Measurements from ENCODE around the gene TMEM108.

The TMEM108 gene

GRCh38 chr3:133412183-133413132 lies 374.3 kb downstream of the TMEM108 start:
- Mint-ChIP-seq H3K27me3 (peaks cover 21 to 36% of the 10 kb centered on the region in 2 donors), H3K27ac (no peak overlapping the region), H3K4me3 (no peak overlapping the region), H3K9me3 (no peaks in the 10 kb centered on the region), H3K36me3 (no peaks in the 10 kb centered on the region), H3K4me1 (peaks cover 0 to 3% of the 10 kb centered on the region in 2 donors)
- ATAC-seq (replicated peaks) (no peak), DNase-seq (no peak)

- Mint-ChIP-seq H3K27ac (no peak overlapping the region), H3K27me3 (peaks cover 29 to 36% of the 10 kb centered on the region in 2 donors), H3K36me3 (no peaks in the 10 kb centered on the region), H3K9me3 (no peaks in the 10 kb centered on the region), H3K4me3 (no peak overlapping the region), H3K4me1 (peaks cover 0 to 3% of the 10 kb centered on the region in 2 donors)
- no peak for ATAC-seq (replicated peaks)
- DNase-seq: no peak
Observed at GRCh38 chr3:133413161-133414020, 375.2 kb downstream of the TMEM108 start.

- DNase-seq (no peak), ATAC-seq (replicated peaks) (no peak)
- H3K36me3 Mint-ChIP-seq: no peaks in the 10 kb centered on the region
- H3K4me1 Mint-ChIP-seq: peaks cover 0 to 3% of the 10 kb centered on the region in 2 donors
- no peaks in the 10 kb centered on the region for H3K9me3 Mint-ChIP-seq
- peaks cover 32 to 38% of the 10 kb centered on the region in 2 donors for H3K27me3 Mint-ChIP-seq
- no peak overlapping the region for H3K27ac Mint-ChIP-seq
- H3K4me3 Mint-ChIP-seq: no peak overlapping the region
Observed at GRCh38 chr3:133414021-133414392, 375.8 kb downstream of the TMEM108 start.

- no peaks in the 10 kb centered on the region for H3K4me1 Mint-ChIP-seq
- no peak for ATAC-seq (replicated peaks)
- H3K27ac Mint-ChIP-seq: no peak overlapping the region
- peaks cover 43 to 44% of the 10 kb centered on the region in 2 donors for H3K27me3 Mint-ChIP-seq
- no peak for DNase-seq
- no peaks in the 10 kb centered on the region for H3K36me3 Mint-ChIP-seq
- H3K9me3 Mint-ChIP-seq: no peaks in the 10 kb centered on the region
- H3K4me3 Mint-ChIP-seq: no peak overlapping the region
Observed at GRCh38 chr3:133418361-133418760, 380.2 kb downstream of the TMEM108 start.

GRCh38 chr3:133419151-133419909 lies 381.1 kb downstream of the TMEM108 start:
- Mint-ChIP-seq H3K36me3 (no peaks in the 10 kb centered on the region), H3K4me3 (no peak overlapping the region), H3K9me3 (no peaks in the 10 kb centered on the region), H3K4me1 (peaks cover 4 to 9% of the 10 kb centered on the region in 2 donors), H3K27ac (no peak overlapping the region), H3K27me3 (peaks cover 44 to 45% of the 10 kb centered on the region in 2 donors)
- no peak for DNase-seq
- no peak for ATAC-seq (replicated peaks)

GRCh38 chr3:133424937-133425869 lies 387.0 kb downstream of the TMEM108 start:
- Mint-ChIP-seq H3K4me1 (peaks cover 5 to 21% of the 10 kb centered on the region in 2 donors), H3K27ac (peak overlapping the region; percentile 92), H3K36me3 (no peaks in the 10 kb centered on the region), H3K27me3 (peaks cover 20 to 38% of the 10 kb centered on the region in 2 donors), H3K4me3 (no peak overlapping the region), H3K9me3 (no peaks in the 10 kb centered on the region)
- DNase-seq (no peak), ATAC-seq (replicated peaks) (peak; percentile 64 to 69)

- H3K9me3 Mint-ChIP-seq: peaks cover 0 to 2% of the 10 kb centered on the region in 2 donors
- DNase-seq (no peak), ATAC-seq (replicated peaks) (peak in 1 of 2 donors; percentile 18)
- peaks cover 0 to 2% of the 10 kb centered on the region in 2 donors for H3K36me3 Mint-ChIP-seq
- H3K4me1 Mint-ChIP-seq: peaks cover 5 to 21% of the 10 kb centered on the region in 2 donors
- peaks cover 13 to 33% of the 10 kb centered on the region in 2 donors for H3K27me3 Mint-ChIP-seq
- H3K27ac Mint-ChIP-seq: peak overlapping the region; percentile 92
- no peak overlapping the region for H3K4me3 Mint-ChIP-seq
Observed at GRCh38 chr3:133425898-133426297, 387.7 kb downstream of the TMEM108 start.

GRCh38 chr3:133426721-133427120 lies 388.5 kb downstream of the TMEM108 start:
- H3K27me3 Mint-ChIP-seq: peaks cover 12 to 33% of the 10 kb centered on the region in 2 donors
- peaks cover 0 to 2% of the 10 kb centered on the region in 2 donors for H3K36me3 Mint-ChIP-seq
- H3K9me3 Mint-ChIP-seq: peaks cover 0 to 2% of the 10 kb centered on the region in 2 donors
- DNase-seq: no peak
- peak in 1 of 2 donors; percentile 34 for ATAC-seq (replicated peaks)
- H3K4me3 Mint-ChIP-seq: no peak overlapping the region
- no peak overlapping the region for H3K27ac Mint-ChIP-seq
- H3K4me1 Mint-ChIP-seq: peaks cover 5 to 21% of the 10 kb centered on the region in 2 donors

- ATAC-seq (replicated peaks): no peak
- Mint-ChIP-seq H3K27me3 (peaks cover 7 to 23% of the 10 kb centered on the region in 2 donors), H3K4me3 (no peak overlapping the region), H3K27ac (no peak overlapping the region), H3K36me3 (peaks cover 0 to 2% of the 10 kb centered on the region in 2 donors), H3K4me1 (peaks cover 5 to 20% of the 10 kb centered on the region in 2 donors), H3K9me3 (peaks cover 0 to 2% of the 10 kb centered on the region in 2 donors)
- no peak for DNase-seq
Observed at GRCh38 chr3:133428552-133428951, 390.4 kb downstream of the TMEM108 start.

GRCh38 chr3:133429063-133429462 lies 390.9 kb downstream of the TMEM108 start:
- DNase-seq (no peak), ATAC-seq (replicated peaks) (no peak)
- Mint-ChIP-seq H3K9me3 (peaks cover 0 to 2% of the 10 kb centered on the region in 2 donors), H3K36me3 (peaks cover 0 to 2% of the 10 kb centered on the region in 2 donors), H3K27ac (no peak overlapping the region), H3K4me3 (no peak overlapping the region), H3K27me3 (peaks cover 7 to 23% of the 10 kb centered on the region in 2 donors), H3K4me1 (peaks cover 1 to 15% of the 10 kb centered on the region in 2 donors)

- peaks cover 0 to 9% of the 10 kb centered on the region in 2 donors for H3K27me3 Mint-ChIP-seq
- peaks cover 7 to 8% of the 10 kb centered on the region in 2 donors for H3K9me3 Mint-ChIP-seq
- H3K4me3 Mint-ChIP-seq: no peak overlapping the region
- peaks cover 7 to 13% of the 10 kb centered on the region in 2 donors for H3K36me3 Mint-ChIP-seq
- ATAC-seq (replicated peaks): no peak
- no peak overlapping the region for H3K27ac Mint-ChIP-seq
- no peak for DNase-seq
- peaks cover 33 to 43% of the 10 kb centered on the region in 2 donors for H3K4me1 Mint-ChIP-seq
Observed at GRCh38 chr3:133439563-133439962, 401.4 kb downstream of the TMEM108 start.

GRCh38 chr3:133440652-133441051 lies 402.5 kb downstream of the TMEM108 start:
- H3K27ac Mint-ChIP-seq: no peak overlapping the region
- no peak overlapping the region for H3K4me3 Mint-ChIP-seq
- DNase-seq: no peak
- peaks cover 39 to 51% of the 10 kb centered on the region in 2 donors for H3K4me1 Mint-ChIP-seq
- H3K36me3 Mint-ChIP-seq: peaks cover 7 to 13% of the 10 kb centered on the region in 2 donors
- H3K9me3 Mint-ChIP-seq: peaks cover 7 to 8% of the 10 kb centered on the region in 2 donors
- ATAC-seq (replicated peaks): no peak
- H3K27me3 Mint-ChIP-seq: peaks cover 0 to 9% of the 10 kb centered on the region in 2 donors

GRCh38 chr3:133441867-133442270 lies 403.7 kb downstream of the TMEM108 start:
- ATAC-seq (replicated peaks): peak; percentile 73 to 76
- no peak for DNase-seq
- Mint-ChIP-seq H3K27ac (peak overlapping the region; percentile 82), H3K4me3 (peak overlapping the region; percentile 75 to 77), H3K27me3 (peaks cover 0 to 9% of the 10 kb centered on the region in 2 donors), H3K4me1 (peaks cover 41 to 54% of the 10 kb centered on the region in 2 donors), H3K36me3 (peaks cover 7 to 13% of the 10 kb centered on the region in 2 donors), H3K9me3 (peaks cover 7 to 8% of the 10 kb centered on the region in 2 donors)

Data from stimulated activated naive B cell treated with anti-CD40 and anti-IgM and Interleukin-4, amounts not matched to agents 10 μg/mL and 1 μg/mL and 100 μg/mL, for 72 hours (primary cell).